Measurements from ENCODE around the gene ANKZF1.

Gene ANKZF1

DNA sequence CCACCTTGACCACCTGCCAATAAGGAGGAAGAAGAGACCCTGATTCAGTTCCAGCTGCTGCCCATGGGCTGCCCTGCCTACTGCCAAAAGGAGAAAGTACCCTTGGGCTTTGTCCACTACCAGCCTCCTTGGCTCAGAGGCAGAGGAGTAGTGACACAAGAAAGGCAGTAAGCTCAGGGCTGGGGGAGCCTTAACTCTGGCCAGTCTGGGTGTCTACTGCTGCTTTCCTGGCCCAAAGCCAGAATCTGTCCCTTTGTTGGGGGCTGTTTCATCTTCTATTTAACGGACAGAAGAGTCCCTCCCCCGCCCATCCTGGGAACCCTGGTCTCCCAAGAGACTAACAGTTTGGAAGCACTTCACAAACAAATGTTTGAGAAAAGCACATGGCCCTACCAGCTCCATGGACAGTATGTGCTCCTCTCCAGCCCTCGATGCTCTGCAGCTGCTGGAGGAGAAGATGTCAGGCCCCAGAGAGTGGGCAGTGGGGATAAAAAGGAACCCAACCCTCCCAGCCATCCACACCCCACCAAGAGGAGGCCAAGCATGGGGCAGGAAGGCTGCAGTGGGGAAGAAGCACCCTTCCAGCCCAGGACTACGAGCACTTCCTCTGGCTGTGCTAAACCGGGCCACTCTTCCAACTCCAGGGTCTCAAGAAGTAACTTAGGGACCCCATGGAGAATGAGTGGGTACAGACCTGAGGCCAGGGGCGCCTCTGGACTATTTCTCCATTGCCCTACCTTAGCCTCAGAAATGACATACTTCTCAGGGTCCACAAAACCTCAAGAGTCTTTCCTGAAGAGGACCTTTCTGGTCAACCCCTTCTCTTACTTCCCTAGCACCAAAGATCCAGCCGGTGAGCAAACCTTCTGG lies 1.3 kb upstream of the ANKZF1 start:
- H3K79me2 ChIP-seq = peaks cover 22% of the 10 kb centered on the region
- H3K4me1 ChIP-seq = peaks cover 7% of the 10 kb centered on the region
- H3K9ac ChIP-seq = peak overlapping the region; percentile 62
- no peaks in the 10 kb centered on the region for H3K36me3 ChIP-seq (ENCODE audit: control insufficient read depth, insufficient read depth, low read length)
- no peak for TF ChIP-seq CTCF (IDR thresholded peaks at IDR 0.05)
- H3K27ac ChIP-seq = peak overlapping the region; percentile 77
- peak overlapping the region; percentile 99 for H3K4me3 ChIP-seq (ENCODE audit: low read depth, low read length)
- H3K9me3 ChIP-seq (ENCODE audit: control insufficient read depth, low read length) = no peaks in the 10 kb centered on the region
- no peaks in the 10 kb centered on the region for H3K27me3 ChIP-seq (ENCODE audit: control insufficient read depth, insufficient read depth, low read length)
- H3K4me2 ChIP-seq (ENCODE audit: low read length) = peak overlapping the region; percentile 99
- H2AFZ ChIP-seq = peak overlapping the region; percentile 94

- H3K27ac ChIP-seq = peak overlapping the region; percentile 77
- H3K9ac ChIP-seq = peak overlapping the region; percentile 62
- no peak for TF ChIP-seq CTCF (IDR thresholded peaks at IDR 0.05)
- no peaks in the 10 kb centered on the region for H3K36me3 ChIP-seq (ENCODE audit: control insufficient read depth, insufficient read depth, low read length)
- peak overlapping the region; percentile 94 for H2AFZ ChIP-seq
- no peaks in the 10 kb centered on the region for H3K27me3 ChIP-seq (ENCODE audit: control insufficient read depth, insufficient read depth, low read length)
- peak overlapping the region; percentile 99 for H3K4me3 ChIP-seq (ENCODE audit: low read depth, low read length)
- peaks cover 7% of the 10 kb centered on the region for H3K4me1 ChIP-seq
- H3K79me2 ChIP-seq = peaks cover 22% of the 10 kb centered on the region
- H3K4me2 ChIP-seq (ENCODE audit: low read length) = peak overlapping the region; percentile 99
- no peaks in the 10 kb centered on the region for H3K9me3 ChIP-seq (ENCODE audit: control insufficient read depth, low read length)
These were observed 698 bp upstream of the ANKZF1 start for GRCh38 chr2:219228911-219229304.

- Histone ChIP-seq H3K4me2 (ENCODE audit: low read length) (peak overlapping the region; percentile 93), H3K9me3 (ENCODE audit: control insufficient read depth, low read length) (no peaks in the 10 kb centered on the region), H3K79me2 (peaks cover 22% of the 10 kb centered on the region), H3K27me3 (ENCODE audit: control insufficient read depth, insufficient read depth, low read length) (no peaks in the 10 kb centered on the region), H3K9ac (no peak overlapping the region), H3K4me1 (peaks cover 7% of the 10 kb centered on the region), H3K27ac (peak overlapping the region; percentile 77), H2AFZ (peak overlapping the region; percentile 94), H3K4me3 (ENCODE audit: low read depth, low read length) (peak overlapping the region; percentile 99), H3K36me3 (ENCODE audit: control insufficient read depth, insufficient read depth, low read length) (no peaks in the 10 kb centered on the region)
- TF ChIP-seq CTCF (IDR thresholded peaks at IDR 0.05) = no peak
These were observed 494 bp downstream of the ANKZF1 start for GRCh38 chr2:219230059-219230540.

DNA sequence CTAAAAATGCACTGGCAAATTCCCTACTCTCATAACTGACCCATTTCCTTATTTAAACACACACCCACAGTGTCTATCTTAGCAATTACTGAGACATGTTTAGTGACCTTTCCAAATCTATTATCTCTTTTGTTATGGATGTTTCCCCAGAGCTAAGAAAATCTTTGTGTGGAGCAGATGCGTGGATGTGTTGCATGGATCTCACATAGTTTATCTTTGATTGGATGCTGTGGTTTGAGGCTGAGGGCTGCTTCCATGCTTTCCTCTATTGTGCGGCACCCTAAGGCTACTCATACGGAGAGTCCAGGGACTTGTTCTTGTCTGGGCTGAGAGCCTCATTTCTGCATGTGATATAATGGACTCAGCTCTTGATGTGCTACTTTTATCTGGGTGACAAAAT lies 4.7 kb downstream of the ANKZF1 start:
- Histone ChIP-seq H3K4me2 (ENCODE audit: low read length) (no peak overlapping the region), H3K36me3 (ENCODE audit: control insufficient read depth, insufficient read depth, low read length) (no peaks in the 10 kb centered on the region)

More for the DNA sequence above, 4.7 kb downstream of the ANKZF1 start:
- Histone ChIP-seq H2AFZ (no peak overlapping the region), H3K9ac (no peak overlapping the region), H3K27me3 (ENCODE audit: control insufficient read depth, insufficient read depth, low read length) (no peaks in the 10 kb centered on the region), H3K9me3 (ENCODE audit: control insufficient read depth, low read length) (no peaks in the 10 kb centered on the region), H3K27ac (no peak overlapping the region), H3K4me1 (peaks cover 7% of the 10 kb centered on the region), H3K4me3 (ENCODE audit: low read depth, low read length) (no peak overlapping the region), H3K79me2 (peaks cover 9% of the 10 kb centered on the region)
- TF ChIP-seq CTCF (IDR thresholded peaks at IDR 0.05) = no peak

Measured in parathyroid adenoma (tissue), 2 donors.